HepG2 (cell line): ENCODE results near the gene PBOV1. TPM values are rescaled to one million over a fixed set of nuclear protein-coding genes. Genes with fewer than 3 reads are reported as not detected.

ENCODE experiments used
- CENPX ChIP-seq: sonication (generic); formaldehyde crosslinking; IDR thresholded peaks from 2 replicates; pipeline ENCODE4 v1.9.0; 2021; ENCODE audit warnings: mild to moderate bottlenecking, missing genetic modification reagents, moderate library complexity
- HNRNPL ChIP-seq: fragments of 200-400 bp; formaldehyde crosslinking; IDR thresholded peaks from 2 replicates; pipeline ENCODE4 v1.6.1; 2017; ENCODE audit warnings: mild to moderate bottlenecking, low read depth, low read length
- KLF13 ChIP-seq: sonication (generic); formaldehyde crosslinking; IDR thresholded peaks from 2 replicates; pipeline ENCODE4 v1.4.0; 2020; ENCODE audit warnings: mild to moderate bottlenecking, missing genetic modification reagents
- KLF6 ChIP-seq: IDR thresholded peaks from 2 replicates; pipeline ENCODE4 v1.8.0; 2016; ENCODE audit warnings: missing biosample characterization, missing genetic modification reagents
- MED1 ChIP-seq: sonication (generic); formaldehyde crosslinking; IDR thresholded peaks from 2 replicates; pipeline ENCODE4 v1.4.0; 2020; ENCODE audit warnings: missing genetic modification reagents
- MEIS2 ChIP-seq: sonication (generic); formaldehyde crosslinking; IDR thresholded peaks from 2 replicates; pipeline ENCODE4 v1.9.0; 2021; ENCODE audit warnings: mild to moderate bottlenecking, missing genetic modification reagents
- NR2F1 ChIP-seq, 2 experiments: fragments of 450-650 bp in 1 of 2; formaldehyde crosslinking in 1 of 2; IDR thresholded peaks; 2 replicates each; pipeline versions ENCODE4 v1.5.0 to v1.6.1; 2016 to 2020; ENCODE audit warnings: mild to moderate bottlenecking in 1 of 2, missing compliant biosample characterization in 1 of 2, missing genetic modification reagents in 1 of 2, moderate library complexity in 1 of 2
- SOX13 ChIP-seq, 3 experiments: fragments of 450-650 bp in 1 of 3; sonication (generic) in 1 of 3; formaldehyde crosslinking in 1 of 3; IDR thresholded peaks in 2 of 3; conservative IDR thresholded peaks in 1 of 3; 2 replicates each; pipeline versions ENCODE4 v1.5.0 to v1.6.1; 2016 to 2020; ENCODE audit warnings: antibody characterized with exemption in 1 of 3, mild to moderate bottlenecking in 1 of 3, missing compliant biosample characterization in 1 of 3, missing genetic modification reagents in 1 of 3, moderate library complexity in 1 of 3
- TCF12 ChIP-seq, 2 experiments: fragments of 450-650 bp in 1 of 2; sonication (generic) in 1 of 2; formaldehyde crosslinking in 1 of 2; IDR thresholded peaks; 2 replicates each; pipeline versions ENCODE4 v1.6.1 to v1.8.0; 2017 to 2022; ENCODE audit warnings: antibody characterized with exemption in 1 of 2, mild to moderate bottlenecking in 1 of 2, missing genetic modification reagents in 1 of 2, moderate library complexity in 1 of 2
- ZBTB40 ChIP-seq, 2 experiments: fragments of 450-650 bp in 1 of 2; sonication (generic) in 1 of 2; formaldehyde crosslinking in 1 of 2; IDR thresholded peaks; 2 replicates each; pipeline versions ENCODE4 v1.6.1 to v1.8.0; 2016 to 2022; ENCODE audit warnings: antibody characterized with exemption in 1 of 2, mild to moderate bottlenecking in 1 of 2, missing genetic modification reagents in 1 of 2
- ZFP41 ChIP-seq: sonication (generic); formaldehyde crosslinking; IDR thresholded peaks from 2 replicates; pipeline ENCODE4 v1.4.0; 2020; ENCODE audit warnings: mild to moderate bottlenecking, missing genetic modification reagents, borderline replicate concordance
- ZGPAT ChIP-seq: IDR thresholded peaks from 2 replicates; pipeline ENCODE4 v1.6.1; 2016; ENCODE audit warnings: mild to moderate bottlenecking
- polyA plus RNA-seq, 8 experiments: library from polyadenylated mRNA; depleted of rRNA in 3 of 8; stranded (reverse) in 7 of 8; unstranded in 1 of 8; fragments of >200 nt; fragmentation: Illumina TruSeq in 4 of 8; extraction: Trizol in 4 of 8; gene quantifications; 2 replicates each; pipeline versions ENCODE4 v1.2.1 to v1.2.3, GENCODE V29; 2011 to 2016; ENCODE audit warnings: low read depth in 4 of 8, missing spikeins in 1 of 8, mixed read lengths in 1 of 8; ENCODE audit not compliant: insufficient read depth in 1 of 8
- total RNA-seq, 5 experiments: library from RNA; depleted of rRNA; stranded (reverse); fragments of >200 nt; fragmentation: Illumina TruSeq; extraction: Trizol; gene quantifications; 2 replicates each; pipeline ENCODE4 v1.2.3, GENCODE V29; 2016; ENCODE audit warnings: low read depth in 1 of 5

The PBOV1 gene
- total and polyA plus RNA-seq, 2 of the 13 experiments (the other 11 are each of a cell fraction or from before 2014, with no cell fraction given), result not detected

- no peak for TF ChIP-seq ZBTB40 (IDR thresholded peaks at IDR 0.05)
- TF ChIP-seq ZBTB40 (CRISPR knock-in tag; IDR thresholded peaks at IDR 0.05), result no peak; the same call in 1 of the 2 replicates
- 0 out of 2 replicates have a peak, but pooled peaks have one; percentile 50 for TF ChIP-seq HNRNPL
- TF ChIP-seq TCF12 (IDR thresholded peaks at IDR 0.05), result no peak
- TF ChIP-seq TCF12 (CRISPR knock-in tag; IDR thresholded peaks at IDR 0.05), result peak; percentile 81
- peak; percentile 97 for TF ChIP-seq ZGPAT (CRISPR knock-in tag)
- TF ChIP-seq NR2F1 (CRISPR knock-in tag; IDR thresholded peaks at IDR 0.05), result peak in 1 of 2 experiments; percentile 38; a peak in 1 of 4 replicates
- TF ChIP-seq KLF6, result peak; percentile 66; the same call in 1 of the 2 replicates
- TF ChIP-seq ZFP41 (CRISPR knock-in tag), result no peak
- TF ChIP-seq MED1 (CRISPR knock-in tag), result peak; percentile 94
- peak; percentile 77 for TF ChIP-seq MEIS2 (CRISPR knock-in tag)
- peak; percentile 33; the same call in 1 of the 2 replicates for TF ChIP-seq SOX13 (IDR thresholded peaks at IDR 0.05)
- TF ChIP-seq SOX13 (CRISPR knock-in tag; conservative IDR thresholded peaks at IDR 0.05 in 1 of 2, IDR thresholded peaks at IDR 0.05 in 1 of 2), result peak in 1 of 2 experiments; percentile 89; a peak in 2 of 4 replicates
- TF ChIP-seq KLF13, result no peak
- no peak for TF ChIP-seq CENPX
Measured at GRCh38 chr6:138222901-138223546, 4.7 kb upstream of the PBOV1 start (continued).
